HepG2 (cell line): ENCODE data around the gene SLC19A1. TPM values are rescaled to one million over a fixed set of nuclear protein-coding genes. Genes with fewer than 3 reads are reported as not detected.

Experiments used
- ATAC-seq: fragments of 200-7000 bp; cut with Tn5 transposase; 3 replicates; pipeline ENCODE4 v1.9.1; 2020; ENCODE audit warnings: mild to moderate bottlenecking, moderate library complexity
- BruUV-seq: library from RNA; stranded (reverse); fragments of 400-500 nt; replicated peaks from 2 replicates; lab custom pipeline; 2021; lab: Mats Ljungman, UMichigan
- CTCF ChIA-PET: fragments of 300-600 bp; formaldehyde crosslinking; extraction: SDS; loops from one replicate; lab custom pipeline; 2021; ENCODE audit warnings: low total read pairs, inconsistent platforms, low intra/inter-chr PET ratio; lab: Yijun Ruan, JAX
- POLR2A ChIA-PET: fragments of 350-600 bp; sonication (Branson Sonifier 250); formaldehyde crosslinking; loops from one replicate; lab custom pipeline; 2020; ENCODE audit warnings: antibody characterized with exemption, inconsistent platforms; lab: Yijun Ruan, JAX
- DNase-seq: peaks from one replicate; pipeline ENCODE4 v3.0.0-alpha.2; 2015; ENCODE audit warnings: low spot score
- FAIRE-seq: peaks from 3 replicates; lab custom pipeline; 2011; peaks lifted over from hg19 to GRCh38; lab: Jason Lieb, UNC
- H2AFZ ChIP-seq: one replicate; pipeline ENCODE4 v1.6.1; 2011; ENCODE audit warnings: low read length, inconsistent platforms
- H3K27ac ChIP-seq: fragments of 300-600 bp; 3 replicates; pipeline ENCODE4 v1.8.0; 2011; ENCODE audit warnings: mixed run types, mild to moderate bottlenecking, mixed read lengths, low read length, inconsistent platforms; ENCODE audit not compliant: insufficient read depth; ENCODE audit errors: extremely low read length
- H3K27me3 ChIP-seq, 2 experiments: fragments of 200-600 bp in 1 of 2; 2 replicates in 1 of 2; 3 replicates in 1 of 2; pipeline versions ENCODE4 v1.6.0 to v1.8.0; 2011; ENCODE audit warnings: low read length in 2 of 2, mild to moderate bottlenecking in 2 of 2, moderate library complexity in 2 of 2, inconsistent platforms in 1 of 2; ENCODE audit not compliant: insufficient read depth in 2 of 2, control insufficient read depth in 1 of 2
- H3K36me3 ChIP-seq, 2 experiments: fragments of 200-600 bp in 1 of 2; replicated peaks in 1 of 2; 2 replicates in 1 of 2; 3 replicates in 1 of 2; pipeline versions ENCODE4 v1.5.1 to v1.8.0; 2011; ENCODE audit warnings: low read length in 2 of 2, inconsistent platforms in 1 of 2; ENCODE audit not compliant: insufficient read depth in 2 of 2, control insufficient read depth in 1 of 2
- H3K4me1 ChIP-seq: 2 replicates; pipeline ENCODE4 v1.5.1; 2012; ENCODE audit warnings: low read length, inconsistent platforms; ENCODE audit not compliant: insufficient read depth
- H3K4me2 ChIP-seq: 2 replicates; pipeline ENCODE4 v1.6.0; 2011; ENCODE audit warnings: low read depth, low read length, inconsistent platforms
- H3K4me3 ChIP-seq, 3 experiments: fragments of 200-600 bp in 1 of 3; sonication (generic), shearing (Covaris generic) in 1 of 3; replicated peaks in 1 of 3; 2 replicates each; pipeline ENCODE4 v1.5.1; 2011 to 2016; ENCODE audit warnings: low read length in 3 of 3, inconsistent platforms in 2 of 3, low read depth in 2 of 3, mild to moderate bottlenecking in 2 of 3, control low read depth in 1 of 3, mixed read lengths in 1 of 3; ENCODE audit not compliant: insufficient read depth in 1 of 3
- H3K79me2 ChIP-seq: one replicate; pipeline ENCODE4 v1.6.1; 2011; ENCODE audit warnings: low read length, inconsistent platforms; ENCODE audit not compliant: insufficient read depth
- H3K9ac ChIP-seq: 2 replicates; pipeline ENCODE4 v1.6.0; 2011; ENCODE audit warnings: mild to moderate bottlenecking, low read depth, low read length, inconsistent platforms; ENCODE audit not compliant: insufficient read depth
- H3K9me3 ChIP-seq: 2 replicates; pipeline ENCODE4 v1.5.1; 2012; ENCODE audit warnings: mild to moderate bottlenecking, low read length
- H4K20me1 ChIP-seq: 2 replicates; pipeline ENCODE4 v1.6.0; 2011; ENCODE audit warnings: inconsistent platforms, mild to moderate bottlenecking, low read length, moderate library complexity; ENCODE audit not compliant: insufficient read depth
- AGO2 ChIP-seq: fragments of 200-400 bp; formaldehyde crosslinking; optimal IDR thresholded peaks from 2 replicates; pipeline ENCODE3; 2017; ENCODE audit warnings: mild to moderate bottlenecking, low read depth, low read length, moderate library complexity
- DNMT1 ChIP-seq: sonication (generic); formaldehyde crosslinking; IDR thresholded peaks from 2 replicates; pipeline ENCODE4 v1.5.1; 2020; ENCODE audit warnings: mild to moderate bottlenecking, missing genetic modification reagents
- IKZF1 ChIP-seq: fragments of 450-650 bp; IDR thresholded peaks from 2 replicates; pipeline ENCODE4 v1.7.1; 2016
- MAFF ChIP-seq: IDR thresholded peaks from 2 replicates; pipeline ENCODE4 v1.6.1; 2011; ENCODE audit warnings: low read depth, low read length, improper control_type of control experiment
- MATR3 ChIP-seq: sonication (generic); formaldehyde crosslinking; IDR thresholded peaks from 2 replicates; pipeline ENCODE4 v1.4.0; 2020; ENCODE audit warnings: missing genetic modification reagents
- MIER3 ChIP-seq: IDR thresholded peaks from 2 replicates; pipeline ENCODE4 v1.6.1; 2016; ENCODE audit warnings: missing compliant biosample characterization, borderline replicate concordance
- PCBP1 ChIP-seq: fragments of 200-400 bp; formaldehyde crosslinking; IDR thresholded peaks from 2 replicates; pipeline ENCODE4 v1.6.1; 2017; ENCODE audit warnings: mild to moderate bottlenecking, low read depth, low read length, borderline replicate concordance
- RBFOX2 ChIP-seq: fragments of 200-400 bp; formaldehyde crosslinking; IDR thresholded peaks from 2 replicates; pipeline ENCODE4 v1.6.1; 2017; ENCODE audit warnings: low read depth, mild to moderate bottlenecking, low read length
- TBX3 ChIP-seq: fragments of 450-650 bp; IDR thresholded peaks from 2 replicates; pipeline ENCODE4 v1.6.1; 2017; ENCODE audit warnings: antibody characterized with exemption, mild to moderate bottlenecking, inconsistent platforms, borderline replicate concordance
- THAP11 ChIP-seq: IDR thresholded peaks from 2 replicates; pipeline ENCODE4 v1.6.1; 2016; ENCODE audit warnings: missing biosample characterization, missing genetic modification reagents
- YEATS4 ChIP-seq: sonication (generic); formaldehyde crosslinking; IDR thresholded peaks from 2 replicates; pipeline ENCODE4 v1.4.0; 2020; ENCODE audit warnings: missing genetic modification reagents, borderline replicate concordance
- WGBS: methylation state at CpG from one replicate; pipeline ENCODE4 v1.1.6; 2017; ENCODE audit warnings: low lambda C conversion rate; 5-methylcytosine and 5-hydroxymethylcytosine counted together
- in situ Hi-C: cut with HindIII; loops from 2 replicates; pipeline ENCODE4 v1.10.0; 2017; ENCODE audit warnings: low pct_unique_long_range_greater_than_20kb; ENCODE audit not compliant: extremely low pct_ligation_motif_present
- intact Hi-C: fragments of 100-400 bp; cut with micrococcal nuclease; formaldehyde crosslinking; loops from one replicate; pipeline ENCODE4 v1.10.0; 2022; ENCODE audit not compliant: unreplicated experiment
- polyA plus RNA-seq, 8 experiments: library from polyadenylated mRNA; depleted of rRNA in 3 of 8; stranded (reverse) in 7 of 8; unstranded in 1 of 8; fragments of >200 nt; fragmentation: Illumina TruSeq in 4 of 8; extraction: Trizol in 4 of 8; gene quantifications; 2 replicates each; pipeline versions ENCODE4 v1.2.1 to v1.2.3, GENCODE V29; 2011 to 2016; ENCODE audit warnings: low read depth in 4 of 8, missing spikeins in 1 of 8, mixed read lengths in 1 of 8; ENCODE audit not compliant: insufficient read depth in 1 of 8
- total RNA-seq, 5 experiments: library from RNA; depleted of rRNA; stranded (reverse); fragments of >200 nt; fragmentation: Illumina TruSeq; extraction: Trizol; gene quantifications; 2 replicates each; pipeline ENCODE4 v1.2.3, GENCODE V29; 2016; ENCODE audit warnings: low read depth in 1 of 5
- TF ChIP-seq, protein P1 (sequence below): sonication (generic); formaldehyde crosslinking; conservative IDR thresholded peaks from 2 replicates; pipeline ENCODE4 v1.8.1; 2023; ENCODE audit warnings: missing genetic modification reagents
- TF ChIP-seq, protein P2 (sequence below): sonication (generic); formaldehyde crosslinking; IDR thresholded peaks from 2 replicates; pipeline ENCODE4 v1.5.1; 2020; ENCODE audit warnings: mild to moderate bottlenecking, missing genetic modification reagents, moderate library complexity
- TF ChIP-seq, protein P3 (sequence below): sonication (generic); formaldehyde crosslinking; IDR thresholded peaks from 2 replicates; pipeline ENCODE4 v1.4.0; 2020; ENCODE audit warnings: missing genetic modification reagents

The SLC19A1 gene
- total and polyA plus RNA-seq, 2 of the 13 experiments (the other 11 are each of a cell fraction or from before 2014, with no cell fraction given) = 21.8 to 23.0 TPM

DNA sequence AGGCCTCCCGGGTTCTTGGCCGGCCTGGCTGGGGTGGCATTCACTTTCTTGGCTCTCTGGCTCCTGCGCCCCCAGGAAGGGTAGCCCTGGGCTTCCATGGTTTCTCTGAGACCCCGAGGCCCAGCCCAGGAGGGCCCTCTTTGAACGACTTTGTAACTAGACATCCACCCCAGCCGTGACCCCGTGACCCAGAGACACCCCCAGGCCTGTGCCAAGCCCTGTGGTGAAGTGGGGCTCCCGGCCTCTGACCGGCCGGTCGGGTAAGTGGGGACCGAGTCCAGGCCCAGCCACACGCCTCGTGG, 73.3 kb downstream of the SLC19A1 start (continued):
- TF ChIP-seq, protein P1, sequence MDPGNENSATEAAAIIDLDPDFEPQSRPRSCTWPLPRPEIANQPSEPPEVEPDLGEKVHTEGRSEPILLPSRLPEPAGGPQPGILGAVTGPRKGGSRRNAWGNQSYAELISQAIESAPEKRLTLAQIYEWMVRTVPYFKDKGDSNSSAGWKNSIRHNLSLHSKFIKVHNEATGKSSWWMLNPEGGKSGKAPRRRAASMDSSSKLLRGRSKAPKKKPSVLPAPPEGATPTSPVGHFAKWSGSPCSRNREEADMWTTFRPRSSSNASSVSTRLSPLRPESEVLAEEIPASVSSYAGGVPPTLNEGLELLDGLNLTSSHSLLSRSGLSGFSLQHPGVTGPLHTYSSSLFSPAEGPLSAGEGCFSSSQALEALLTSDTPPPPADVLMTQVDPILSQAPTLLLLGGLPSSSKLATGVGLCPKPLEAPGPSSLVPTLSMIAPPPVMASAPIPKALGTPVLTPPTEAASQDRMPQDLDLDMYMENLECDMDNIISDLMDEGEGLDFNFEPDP (CRISPR knock-in tag) = no peak
- 0 out of 2 replicates have a peak, but pooled peaks have one; percentile 8 for TF ChIP-seq PCBP1
- TF ChIP-seq MATR3 (CRISPR knock-in tag) = no peak
- no peak for TF ChIP-seq YEATS4 (CRISPR knock-in tag)
- no peak for TF ChIP-seq THAP11
- TF ChIP-seq, protein P2, sequence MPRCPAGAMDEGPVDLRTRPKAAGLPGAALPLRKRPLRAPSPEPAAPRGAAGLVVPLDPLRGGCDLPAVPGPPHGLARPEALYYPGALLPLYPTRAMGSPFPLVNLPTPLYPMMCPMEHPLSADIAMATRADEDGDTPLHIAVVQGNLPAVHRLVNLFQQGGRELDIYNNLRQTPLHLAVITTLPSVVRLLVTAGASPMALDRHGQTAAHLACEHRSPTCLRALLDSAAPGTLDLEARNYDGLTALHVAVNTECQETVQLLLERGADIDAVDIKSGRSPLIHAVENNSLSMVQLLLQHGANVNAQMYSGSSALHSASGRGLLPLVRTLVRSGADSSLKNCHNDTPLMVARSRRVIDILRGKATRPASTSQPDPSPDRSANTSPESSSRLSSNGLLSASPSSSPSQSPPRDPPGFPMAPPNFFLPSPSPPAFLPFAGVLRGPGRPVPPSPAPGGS (CRISPR knock-in tag) = no peak
- TF ChIP-seq MAFF = no peak
- TF ChIP-seq RBFOX2 = peak; percentile 50; the same call in 1 of the 2 replicates

DNA sequence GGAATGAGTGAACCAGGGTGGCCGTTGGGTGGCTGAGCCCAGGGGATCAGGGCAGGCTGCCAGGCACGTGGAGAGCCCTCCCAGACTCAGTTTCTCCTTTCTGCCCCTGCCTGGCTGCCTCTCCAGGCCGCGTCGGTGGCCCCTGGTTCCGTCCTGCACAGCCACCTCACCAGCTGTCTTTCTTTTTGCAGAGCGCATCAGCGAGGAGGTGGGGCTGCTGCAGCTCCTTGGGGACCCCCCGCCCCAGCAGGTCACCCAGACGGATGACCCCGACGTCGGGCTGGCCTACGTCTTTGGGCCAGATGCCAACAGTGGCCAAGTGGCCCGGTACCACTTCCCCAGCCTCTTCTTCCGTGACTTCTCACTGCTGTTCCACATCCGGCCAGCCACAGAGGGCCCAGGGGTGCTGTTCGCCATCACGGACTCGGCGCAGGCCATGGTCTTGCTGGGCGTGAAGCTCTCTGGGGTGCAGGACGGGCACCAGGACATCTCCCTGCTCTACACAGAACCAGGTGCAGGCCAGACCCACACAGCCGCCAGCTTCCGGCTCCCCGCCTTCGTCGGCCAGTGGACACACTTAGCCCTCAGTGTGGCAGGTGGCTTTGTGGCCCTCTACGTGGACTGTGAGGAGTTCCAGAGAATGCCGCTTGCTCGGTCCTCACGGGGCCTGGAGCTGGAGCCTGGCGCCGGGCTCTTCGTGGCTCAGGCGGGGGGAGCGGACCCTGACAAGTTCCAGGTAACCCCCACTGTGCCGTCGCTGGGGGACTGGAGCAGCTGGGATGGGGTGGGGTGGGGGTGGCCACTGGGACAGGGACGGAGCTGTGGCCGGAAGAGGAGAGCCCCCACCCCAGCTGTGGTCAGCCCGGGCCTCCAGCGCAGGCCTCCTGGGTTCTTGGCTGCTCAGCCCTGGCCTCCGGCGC, 73.9 kb downstream of the SLC19A1 start:
- ATAC-seq (no peak), DNase-seq (no peak), FAIRE-seq (no peak)
- WGBS = 95% methylated on average over 25 of the region's 45 CpGs
- peaks cover 19% of the 10 kb centered on the region for H3K79me2 ChIP-seq
- no TSS peak for BruUV-seq
- peaks cover 5 to 10% of the 10 kb centered on the region in 2 experiments; a peak in 3 of 5 replicates for H3K36me3 ChIP-seq
- no peaks in the 10 kb centered on the region for H3K9me3 ChIP-seq
- no peaks in the 10 kb centered on the region for H3K27me3 ChIP-seq
- no peak overlapping the region for H3K4me2 ChIP-seq
- H3K4me3 ChIP-seq = no peak overlapping the region
- peak overlapping the region; percentile 62; the same call in 1 of the 2 replicates for H3K9ac ChIP-seq
- intact Hi-C loops (no loop called here), in situ Hi-C loops (no loop called here)
- no peaks in the 10 kb centered on the region for H4K20me1 ChIP-seq
- no peak overlapping the region for H2AFZ ChIP-seq
- H3K4me1 ChIP-seq = peaks cover 76% of the 10 kb centered on the region
- H3K27ac ChIP-seq = peak overlapping the region; percentile 99
- POLR2A ChIA-PET = interaction anchor here (1.3 to 5.2 kb wide), 5 partner anchors 9 to 181 kb away, joined by 3 to 41 read pairs (median 6); partner anchors contain the start of gene POFUT2
- CTCF ChIA-PET = no interaction called here
- TF ChIP-seq PCBP1 = 0 out of 2 replicates have a peak, but pooled peaks have one; percentile 7
- TF ChIP-seq MIER3 (CRISPR knock-in tag) = no peak
- no peak for TF ChIP-seq IKZF1
- no peak for TF ChIP-seq TBX3
- no peak for TF ChIP-seq DNMT1 (CRISPR knock-in tag)
- peak; percentile 17 for TF ChIP-seq AGO2
- TF ChIP-seq, protein P3, sequence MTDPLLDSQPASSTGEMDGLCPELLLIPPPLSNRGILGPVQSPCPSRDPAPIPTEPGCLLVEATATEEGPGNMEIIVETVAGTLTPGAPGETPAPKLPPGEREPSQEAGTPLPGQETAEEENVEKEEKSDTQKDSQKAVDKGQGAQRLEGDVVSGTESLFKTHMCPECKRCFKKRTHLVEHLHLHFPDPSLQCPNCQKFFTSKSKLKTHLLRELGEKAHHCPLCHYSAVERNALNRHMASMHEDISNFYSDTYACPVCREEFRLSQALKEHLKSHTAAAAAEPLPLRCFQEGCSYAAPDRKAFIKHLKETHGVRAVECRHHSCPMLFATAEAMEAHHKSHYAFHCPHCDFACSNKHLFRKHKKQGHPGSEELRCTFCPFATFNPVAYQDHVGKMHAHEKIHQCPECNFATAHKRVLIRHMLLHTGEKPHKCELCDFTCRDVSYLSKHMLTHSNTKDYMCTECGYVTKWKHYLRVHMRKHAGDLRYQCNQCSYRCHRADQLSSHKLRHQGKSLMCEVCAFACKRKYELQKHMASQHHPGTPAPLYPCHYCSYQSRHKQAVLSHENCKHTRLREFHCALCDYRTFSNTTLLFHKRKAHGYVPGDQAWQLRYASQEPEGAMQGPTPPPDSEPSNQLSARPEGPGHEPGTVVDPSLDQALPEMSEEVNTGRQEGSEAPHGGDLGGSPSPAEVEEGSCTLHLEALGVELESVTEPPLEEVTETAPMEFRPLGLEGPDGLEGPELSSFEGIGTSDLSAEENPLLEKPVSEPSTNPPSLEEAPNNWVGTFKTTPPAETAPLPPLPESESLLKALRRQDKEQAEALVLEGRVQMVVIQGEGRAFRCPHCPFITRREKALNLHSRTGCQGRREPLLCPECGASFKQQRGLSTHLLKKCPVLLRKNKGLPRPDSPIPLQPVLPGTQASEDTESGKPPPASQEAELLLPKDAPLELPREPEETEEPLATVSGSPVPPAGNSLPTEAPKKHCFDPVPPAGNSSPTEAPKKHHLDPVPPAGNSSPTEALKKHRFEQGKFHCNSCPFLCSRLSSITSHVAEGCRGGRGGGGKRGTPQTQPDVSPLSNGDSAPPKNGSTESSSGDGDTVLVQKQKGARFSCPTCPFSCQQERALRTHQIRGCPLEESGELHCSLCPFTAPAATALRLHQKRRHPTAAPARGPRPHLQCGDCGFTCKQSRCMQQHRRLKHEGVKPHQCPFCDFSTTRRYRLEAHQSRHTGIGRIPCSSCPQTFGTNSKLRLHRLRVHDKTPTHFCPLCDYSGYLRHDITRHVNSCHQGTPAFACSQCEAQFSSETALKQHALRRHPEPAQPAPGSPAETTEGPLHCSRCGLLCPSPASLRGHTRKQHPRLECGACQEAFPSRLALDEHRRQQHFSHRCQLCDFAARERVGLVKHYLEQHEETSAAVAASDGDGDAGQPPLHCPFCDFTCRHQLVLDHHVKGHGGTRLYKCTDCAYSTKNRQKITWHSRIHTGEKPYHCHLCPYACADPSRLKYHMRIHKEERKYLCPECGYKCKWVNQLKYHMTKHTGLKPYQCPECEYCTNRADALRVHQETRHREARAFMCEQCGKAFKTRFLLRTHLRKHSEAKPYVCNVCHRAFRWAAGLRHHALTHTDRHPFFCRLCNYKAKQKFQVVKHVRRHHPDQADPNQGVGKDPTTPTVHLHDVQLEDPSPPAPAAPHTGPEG (CRISPR knock-in tag) = 0 out of 2 replicates have a peak, but pooled peaks have one; percentile 4
